HL-60 (cell line): Measurements from ENCODE around the gene VPS9D1.

Experiments used
- GABPA ChIP-seq: IDR thresholded peaks from 2 replicates; pipeline ENCODE4 v1.6.1; 2012; ENCODE audit warnings: low read depth
- TF ChIP-seq, protein P1 (sequence below): IDR thresholded peaks from one replicate; pipeline ENCODE4 v1.5.1; 2011; ENCODE audit warnings: low read length, control low read depth, inconsistent platforms; ENCODE audit not compliant: insufficient read depth

DNA sequence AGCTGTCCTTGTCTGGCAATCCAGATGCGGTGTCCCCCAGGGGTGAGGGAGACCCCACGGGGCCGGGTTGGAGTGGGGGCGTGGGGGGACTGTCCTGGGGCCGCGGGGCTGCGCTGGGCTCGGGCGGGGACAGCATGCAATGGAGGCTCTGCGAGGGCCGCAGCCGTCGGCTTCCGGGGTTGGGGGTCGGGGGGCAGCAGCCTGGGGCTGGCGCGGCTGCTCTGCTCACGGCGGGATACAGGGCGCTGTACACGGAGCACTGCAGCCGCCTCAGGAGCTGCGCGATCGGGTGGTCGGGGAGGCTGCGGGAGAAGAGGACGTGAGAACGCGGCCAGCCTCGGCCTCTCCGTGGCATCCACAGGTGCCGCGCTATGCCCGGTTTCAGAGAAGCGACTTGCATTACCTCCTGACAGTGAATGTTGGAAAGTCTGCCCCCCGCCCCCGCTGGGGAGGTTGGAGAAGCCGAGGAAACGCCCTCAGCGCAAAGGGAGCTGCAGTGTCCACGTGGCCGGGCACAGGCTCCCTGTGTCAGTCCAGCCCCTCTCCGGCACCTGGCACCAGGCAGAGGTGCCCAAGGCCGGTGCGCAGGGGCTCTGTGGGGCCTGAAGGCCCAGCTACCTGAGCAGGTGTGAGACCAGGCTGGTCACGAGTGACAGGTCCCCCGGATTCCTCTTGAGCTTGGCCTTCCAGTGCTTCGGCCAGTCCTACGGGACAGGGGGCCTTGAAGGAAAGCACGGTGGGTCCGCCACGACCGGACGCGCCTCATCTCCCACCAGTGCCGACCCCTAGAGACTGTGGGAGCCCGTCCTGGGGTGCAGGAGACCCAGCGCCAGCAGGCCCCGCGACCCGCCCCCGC lies 9.8 kb downstream of the VPS9D1 start:
- TF ChIP-seq, protein P1, sequence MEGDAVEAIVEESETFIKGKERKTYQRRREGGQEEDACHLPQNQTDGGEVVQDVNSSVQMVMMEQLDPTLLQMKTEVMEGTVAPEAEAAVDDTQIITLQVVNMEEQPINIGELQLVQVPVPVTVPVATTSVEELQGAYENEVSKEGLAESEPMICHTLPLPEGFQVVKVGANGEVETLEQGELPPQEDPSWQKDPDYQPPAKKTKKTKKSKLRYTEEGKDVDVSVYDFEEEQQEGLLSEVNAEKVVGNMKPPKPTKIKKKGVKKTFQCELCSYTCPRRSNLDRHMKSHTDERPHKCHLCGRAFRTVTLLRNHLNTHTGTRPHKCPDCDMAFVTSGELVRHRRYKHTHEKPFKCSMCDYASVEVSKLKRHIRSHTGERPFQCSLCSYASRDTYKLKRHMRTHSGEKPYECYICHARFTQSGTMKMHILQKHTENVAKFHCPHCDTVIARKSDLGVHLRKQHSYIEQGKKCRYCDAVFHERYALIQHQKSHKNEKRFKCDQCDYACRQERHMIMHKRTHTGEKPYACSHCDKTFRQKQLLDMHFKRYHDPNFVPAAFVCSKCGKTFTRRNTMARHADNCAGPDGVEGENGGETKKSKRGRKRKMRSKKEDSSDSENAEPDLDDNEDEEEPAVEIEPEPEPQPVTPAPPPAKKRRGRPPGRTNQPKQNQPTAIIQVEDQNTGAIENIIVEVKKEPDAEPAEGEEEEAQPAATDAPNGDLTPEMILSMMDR = no peak
- no peak for TF ChIP-seq GABPA
